ENCODE measurements around the gene ANKS4B.
"Not testable (repeated sequence)": the region's sequence is repeated elsewhere in the genome, so short reads cannot be mapped to it uniquely, and the experiment has no call there.

ANKS4B gene

DNA sequence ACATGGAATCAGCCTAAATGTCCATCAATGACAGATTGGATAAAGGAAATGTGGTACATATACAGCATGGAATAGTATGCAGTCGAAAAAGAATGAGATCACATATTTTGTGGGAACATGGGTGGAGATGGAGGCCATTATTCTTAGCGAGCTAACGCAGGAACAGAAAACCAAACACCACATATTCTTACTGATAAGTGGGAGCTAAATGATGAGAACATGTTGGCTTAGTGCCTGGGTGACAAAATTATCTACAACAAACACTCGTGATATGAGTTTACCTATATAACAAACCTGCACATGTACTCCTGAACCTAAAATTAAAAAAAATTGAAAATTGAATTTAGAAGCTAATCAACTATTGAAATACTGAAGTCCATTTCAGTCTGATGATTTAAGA is 6.1 kb downstream of the ANKS4B start:
- H3K4me3 ChIP-seq (replicated peaks in 1 of 2; ENCODE audit: low read depth in 2 of 2, low read length in 2 of 2): no peak overlapping the region
- no peak for DNase-seq (ENCODE audit: low read depth in 2 of 2)
- TF ChIP-seq, protein P1, sequence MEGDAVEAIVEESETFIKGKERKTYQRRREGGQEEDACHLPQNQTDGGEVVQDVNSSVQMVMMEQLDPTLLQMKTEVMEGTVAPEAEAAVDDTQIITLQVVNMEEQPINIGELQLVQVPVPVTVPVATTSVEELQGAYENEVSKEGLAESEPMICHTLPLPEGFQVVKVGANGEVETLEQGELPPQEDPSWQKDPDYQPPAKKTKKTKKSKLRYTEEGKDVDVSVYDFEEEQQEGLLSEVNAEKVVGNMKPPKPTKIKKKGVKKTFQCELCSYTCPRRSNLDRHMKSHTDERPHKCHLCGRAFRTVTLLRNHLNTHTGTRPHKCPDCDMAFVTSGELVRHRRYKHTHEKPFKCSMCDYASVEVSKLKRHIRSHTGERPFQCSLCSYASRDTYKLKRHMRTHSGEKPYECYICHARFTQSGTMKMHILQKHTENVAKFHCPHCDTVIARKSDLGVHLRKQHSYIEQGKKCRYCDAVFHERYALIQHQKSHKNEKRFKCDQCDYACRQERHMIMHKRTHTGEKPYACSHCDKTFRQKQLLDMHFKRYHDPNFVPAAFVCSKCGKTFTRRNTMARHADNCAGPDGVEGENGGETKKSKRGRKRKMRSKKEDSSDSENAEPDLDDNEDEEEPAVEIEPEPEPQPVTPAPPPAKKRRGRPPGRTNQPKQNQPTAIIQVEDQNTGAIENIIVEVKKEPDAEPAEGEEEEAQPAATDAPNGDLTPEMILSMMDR (IDR thresholded peaks at IDR 0.05; ENCODE audit: low read depth, low read length): no peak

DNA sequence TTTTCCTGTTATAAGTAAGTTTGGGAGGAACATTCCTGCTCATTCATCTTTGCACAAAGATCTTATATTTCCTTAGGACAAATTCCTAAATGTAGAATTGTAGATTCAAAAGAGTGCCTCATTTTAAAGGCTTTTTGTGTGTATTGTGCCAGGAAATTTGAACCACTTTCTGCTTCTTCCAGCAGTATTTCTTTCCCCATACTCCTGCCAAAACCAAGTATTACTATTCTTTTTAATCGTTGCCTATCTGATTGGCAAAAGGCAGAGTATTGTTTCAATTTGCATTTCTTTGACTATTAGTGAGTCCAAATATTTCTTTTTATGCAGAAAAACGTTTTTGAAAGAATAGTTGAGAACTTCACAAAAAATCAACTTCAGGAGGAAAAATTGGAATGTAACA is 9.3 kb downstream of the ANKS4B start:
- no peak overlapping the region for H3K4me3 ChIP-seq (replicated peaks in 1 of 2; ENCODE audit: low read depth in 2 of 2, low read length in 2 of 2)
- peak; percentile 20 to 58 for DNase-seq (ENCODE audit: low read depth in 2 of 2)
- TF ChIP-seq, protein P1 (IDR thresholded peaks at IDR 0.05; ENCODE audit: low read depth, low read length): no peak

DNA sequence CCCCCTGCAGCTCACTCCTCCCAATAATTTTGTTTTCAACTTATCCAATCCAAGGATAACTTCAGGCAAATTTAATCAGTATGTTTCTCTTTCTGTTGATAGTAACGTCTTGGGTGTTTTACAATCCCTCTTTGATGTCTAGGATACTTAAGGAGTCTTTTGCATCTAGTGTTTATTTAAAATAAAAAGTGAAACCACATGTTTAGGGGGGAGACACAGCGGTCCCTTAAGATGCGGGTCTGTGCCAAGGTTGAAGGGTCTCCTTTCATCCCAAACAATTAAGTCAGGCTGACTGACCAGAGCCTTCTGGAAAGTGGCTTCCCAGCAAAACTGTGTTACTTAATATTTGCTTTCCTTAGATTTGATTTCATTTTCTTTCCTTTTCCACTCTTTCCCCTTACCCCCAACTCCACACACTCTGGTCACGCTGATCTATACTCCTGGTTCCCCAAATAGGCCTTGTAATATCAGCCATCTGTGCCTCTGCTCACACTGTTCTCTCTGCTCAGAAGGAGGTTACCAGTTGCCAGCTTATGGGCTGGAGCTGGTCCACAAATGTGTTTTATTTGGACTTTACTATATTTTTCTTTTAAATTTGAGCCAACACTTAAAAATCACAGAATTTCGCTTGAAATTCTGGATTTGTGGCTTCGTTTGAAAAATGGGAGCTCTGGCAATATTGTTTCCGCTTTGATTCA is 11.2 kb downstream of the ANKS4B start:
- no peak for DNase-seq (ENCODE audit: low read depth in 2 of 2)
- no peak overlapping the region for H3K4me3 ChIP-seq (replicated peaks in 1 of 2; ENCODE audit: low read depth in 2 of 2, low read length in 2 of 2)
- TF ChIP-seq, protein P1 (IDR thresholded peaks at IDR 0.05; ENCODE audit: low read depth, low read length): no peak

DNA sequence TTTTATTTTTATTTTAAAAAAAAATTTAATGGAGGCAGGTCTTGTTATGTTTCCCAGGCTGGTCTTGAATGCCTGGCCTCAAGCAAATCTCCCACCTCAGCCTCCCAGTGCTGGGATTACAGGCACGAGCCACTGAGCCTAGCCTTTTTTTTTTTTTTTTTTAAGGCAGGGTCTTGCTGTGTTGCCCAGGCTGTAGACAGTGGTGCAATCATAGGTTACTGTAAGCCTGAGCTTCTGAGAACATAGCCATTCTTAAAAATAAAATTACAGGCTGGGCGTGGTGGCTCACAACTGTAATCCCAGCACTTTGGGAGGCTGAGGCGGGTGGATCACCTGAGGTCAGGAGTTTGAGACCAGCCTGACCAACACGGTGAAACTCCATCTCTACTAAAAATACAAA is 14.7 kb downstream of the ANKS4B start:
- H3K4me3 ChIP-seq (replicated peaks in 1 of 2; ENCODE audit: low read depth in 2 of 2, low read length in 2 of 2); DNase-seq (ENCODE audit: low read depth in 2 of 2): not testable (repeated sequence)

DNA sequence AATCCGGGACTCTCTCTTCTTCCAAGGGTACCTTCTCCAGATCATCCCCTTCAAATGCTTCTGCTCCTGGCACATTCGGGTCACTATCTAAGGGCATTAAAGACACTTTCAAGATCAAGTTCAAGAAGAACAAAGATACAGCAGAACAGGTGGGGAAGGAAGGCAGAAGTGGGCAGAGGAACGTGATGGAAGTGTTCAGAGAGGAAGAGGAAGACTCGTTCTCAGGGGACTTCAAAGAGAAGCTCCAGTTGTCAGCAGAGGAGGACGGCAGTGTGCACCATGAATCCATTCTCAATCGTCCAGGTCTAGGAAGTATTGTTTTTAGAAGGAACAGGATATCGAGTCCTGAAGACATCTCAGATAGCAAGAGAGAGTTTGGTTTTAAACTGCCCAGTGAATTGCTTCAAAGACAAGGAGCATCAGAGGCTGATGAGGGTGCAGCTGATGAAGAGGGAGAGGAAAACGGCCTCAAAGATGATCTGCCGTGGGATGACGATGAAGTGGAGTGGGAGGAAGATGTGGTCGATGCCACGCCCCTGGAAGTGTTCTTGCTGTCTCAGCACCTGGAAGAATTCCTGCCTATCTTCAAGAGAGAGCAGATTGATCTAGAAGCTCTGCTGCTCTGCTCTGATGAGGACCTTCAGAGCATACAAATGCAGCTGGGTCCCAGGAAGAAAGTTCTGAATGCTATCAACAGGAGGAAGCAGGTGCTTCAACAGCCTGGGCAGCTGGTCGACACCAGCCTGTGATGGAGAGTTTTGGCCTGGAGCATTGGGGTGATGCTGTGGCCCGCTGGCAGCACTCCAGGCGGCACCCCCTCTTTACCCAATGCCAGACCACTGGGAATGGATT is 16.8 kb downstream of the ANKS4B start:
- no peak overlapping the region for H3K4me3 ChIP-seq (replicated peaks in 1 of 2; ENCODE audit: low read depth in 2 of 2, low read length in 2 of 2)
- DNase-seq (ENCODE audit: low read depth in 2 of 2): no peak
- TF ChIP-seq, protein P1 (IDR thresholded peaks at IDR 0.05; ENCODE audit: low read depth, low read length): no peak

DNA sequence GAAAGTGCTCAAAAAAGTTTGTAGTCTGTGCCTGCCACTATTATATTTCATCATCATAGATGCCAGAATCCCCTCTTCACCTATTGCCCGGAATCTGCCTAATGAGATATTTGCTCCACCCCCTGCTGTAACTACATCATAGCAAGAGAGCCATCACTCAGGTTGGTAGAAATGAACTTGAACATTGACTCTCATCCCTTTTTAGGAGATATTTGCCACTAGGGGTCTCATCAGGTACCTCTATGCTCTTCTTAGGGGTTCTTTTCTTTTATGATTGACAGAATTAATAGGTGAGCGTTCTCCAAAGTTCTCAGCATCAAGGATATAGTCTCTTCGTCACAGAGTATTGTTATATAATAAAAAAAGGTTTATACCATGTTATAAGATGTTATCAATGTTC is 20.0 kb downstream of the ANKS4B start:
- H3K4me3 ChIP-seq (replicated peaks in 1 of 2; ENCODE audit: low read depth in 2 of 2, low read length in 2 of 2): no peak overlapping the region
- DNase-seq (ENCODE audit: low read depth in 2 of 2): no peak

DNA sequence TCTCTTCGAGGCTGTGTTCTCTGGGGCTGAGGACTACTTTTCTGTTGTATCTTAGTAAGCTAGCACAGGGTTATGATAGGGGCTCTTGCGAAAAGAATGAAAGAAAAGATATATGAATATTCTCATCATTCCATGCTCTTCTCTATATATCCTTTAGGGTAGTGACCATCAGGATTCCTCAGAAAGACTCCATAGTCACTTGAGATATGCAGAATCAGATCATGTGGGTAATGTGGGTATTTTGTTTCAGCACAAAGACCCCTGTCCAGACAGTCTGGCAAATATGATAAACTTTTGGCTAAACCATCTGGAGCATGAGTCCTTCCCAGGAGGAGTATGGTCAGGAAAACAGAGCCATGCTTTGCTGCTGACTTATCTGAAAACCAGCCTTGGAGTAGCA is 23.1 kb downstream of the ANKS4B start:
- H3K4me3 ChIP-seq (replicated peaks in 1 of 2; ENCODE audit: low read depth in 2 of 2, low read length in 2 of 2): no peak overlapping the region
- TF ChIP-seq, protein P1 (IDR thresholded peaks at IDR 0.05; ENCODE audit: low read depth, low read length): no peak
- DNase-seq (ENCODE audit: low read depth in 2 of 2): no peak

More for the DNA sequence above, 20.0 kb downstream of the ANKS4B start:
- TF ChIP-seq, protein P1 (IDR thresholded peaks at IDR 0.05; ENCODE audit: low read depth, low read length): no peak

Measured in cardiac fibroblast (primary cell).